Mesenteric fat pad (tissue), 1 donor: ENCODE data around the gene TRIM56. TPM values are rescaled to one million over a fixed set of nuclear protein-coding genes. Genes with fewer than 3 reads are reported as not detected.
"Not testable (repeated sequence)": the region's sequence is repeated elsewhere in the genome, so short reads cannot be mapped to it uniquely, and the experiment has no call there.

Experiments used
- DNase-seq: peaks from one replicate; pipeline ENCODE4 v3.0.0-alpha.2; 2020; ENCODE audit warnings: low spot score
- total RNA-seq: library from RNA; stranded (reverse); fragmentation: NEBNext Ultra II Directional; extraction: Animal tissue kit (Norgen Biotek cat#: 25700); gene quantifications from one replicate; pipeline ENCODE4 v1.2.1, GENCODE V29; 2021
- donor health status: DM: yes; HTN: yes; CAD: no.

TRIM56 gene
- total RNA-seq, 1 donor from 2014 or later = 48.2 TPM

DNA sequence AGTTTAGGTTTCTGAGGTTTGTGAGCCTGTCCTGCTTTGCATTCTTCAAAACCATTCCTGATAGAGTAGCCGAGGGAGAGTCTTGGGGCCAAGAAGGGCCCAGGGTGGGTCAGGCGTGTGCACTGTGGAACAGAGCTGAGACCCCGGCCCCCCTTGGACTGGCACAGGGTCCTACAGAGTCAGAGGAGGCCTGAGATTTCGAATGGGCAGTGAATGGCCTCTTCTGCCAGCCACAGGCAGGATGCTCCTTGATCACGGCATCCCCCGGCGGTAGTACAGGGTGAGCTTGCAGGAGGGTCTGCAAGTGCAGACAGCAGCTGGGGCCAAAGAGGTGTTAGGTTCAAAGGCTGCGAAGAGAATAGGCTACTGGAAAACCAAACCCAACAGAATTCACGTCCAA, 4.6 kb downstream of the TRIM56 start:
- DNase-seq = no peak

DNA sequence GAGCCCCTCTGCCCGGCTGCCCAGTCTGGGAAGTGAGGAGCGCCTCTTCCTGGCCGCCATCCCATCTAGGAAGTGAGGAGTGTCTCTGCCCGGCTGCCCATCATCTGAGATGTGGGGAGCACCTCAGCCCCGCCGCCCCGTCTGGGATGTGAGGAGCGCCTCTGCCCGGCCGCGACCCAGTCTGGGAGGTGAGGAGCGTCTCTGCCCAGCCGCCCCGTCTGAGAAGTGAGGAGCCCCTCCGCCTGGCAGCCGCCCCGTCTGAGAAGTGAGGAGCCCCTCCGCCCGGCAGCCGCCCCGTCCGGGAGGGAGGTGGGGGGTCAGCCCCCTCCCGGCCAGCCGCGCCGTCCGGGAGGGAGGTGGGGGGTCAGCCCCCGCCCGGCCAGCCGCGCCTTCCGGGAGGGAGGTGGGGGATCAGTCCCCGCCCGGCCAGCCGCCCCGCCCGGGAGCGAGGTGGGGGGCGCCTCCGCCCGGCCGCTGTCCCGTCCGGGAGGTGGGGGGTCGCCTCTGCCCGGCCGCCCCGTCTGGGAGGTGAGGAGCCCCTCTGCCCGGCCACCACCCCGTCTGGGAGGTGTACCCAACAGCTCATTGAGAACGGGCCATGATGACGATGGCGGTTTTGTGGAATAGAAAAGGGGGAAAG, 7.1 kb downstream of the TRIM56 start:
- not testable (repeated sequence) for DNase-seq

DNA sequence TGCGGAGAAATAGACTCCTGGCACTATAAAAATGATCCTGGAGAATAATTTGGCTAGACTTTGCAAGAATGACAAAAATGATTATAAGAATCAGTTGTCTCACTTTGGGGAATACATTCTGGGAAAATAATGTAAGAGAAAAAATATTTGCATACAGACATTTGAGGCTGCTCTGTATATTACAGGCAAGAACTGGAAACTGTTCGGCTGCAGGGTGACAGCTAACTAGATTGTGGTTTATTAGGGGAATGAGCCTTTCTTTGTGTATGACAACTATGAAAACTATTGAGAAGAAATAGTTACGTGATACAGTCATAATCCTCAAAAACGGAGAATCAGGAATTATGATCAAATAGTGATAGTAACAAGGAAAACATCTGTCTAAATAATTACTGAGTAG, 8.6 kb downstream of the TRIM56 start:
- no peak for DNase-seq

DNA sequence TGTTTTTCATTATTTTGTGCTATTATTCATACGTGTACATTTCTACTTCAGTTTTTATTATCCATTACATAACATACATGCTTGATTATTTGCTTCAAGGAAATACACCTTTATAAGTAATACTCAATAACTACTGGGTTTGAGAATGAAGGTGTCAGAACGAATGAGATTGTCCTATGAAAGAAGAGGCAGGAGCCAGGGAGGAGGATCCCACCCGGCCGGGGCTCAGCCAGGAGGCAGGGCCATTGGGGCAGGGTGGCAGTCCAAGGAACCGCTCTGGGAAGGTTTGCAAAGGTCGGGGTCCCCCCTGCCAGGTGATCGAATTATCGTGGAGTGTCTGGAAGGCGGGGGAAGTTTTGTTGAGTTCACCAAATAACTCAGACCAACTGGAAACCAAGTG, 9.1 kb downstream of the TRIM56 start:
- DNase-seq = no peak

DNA sequence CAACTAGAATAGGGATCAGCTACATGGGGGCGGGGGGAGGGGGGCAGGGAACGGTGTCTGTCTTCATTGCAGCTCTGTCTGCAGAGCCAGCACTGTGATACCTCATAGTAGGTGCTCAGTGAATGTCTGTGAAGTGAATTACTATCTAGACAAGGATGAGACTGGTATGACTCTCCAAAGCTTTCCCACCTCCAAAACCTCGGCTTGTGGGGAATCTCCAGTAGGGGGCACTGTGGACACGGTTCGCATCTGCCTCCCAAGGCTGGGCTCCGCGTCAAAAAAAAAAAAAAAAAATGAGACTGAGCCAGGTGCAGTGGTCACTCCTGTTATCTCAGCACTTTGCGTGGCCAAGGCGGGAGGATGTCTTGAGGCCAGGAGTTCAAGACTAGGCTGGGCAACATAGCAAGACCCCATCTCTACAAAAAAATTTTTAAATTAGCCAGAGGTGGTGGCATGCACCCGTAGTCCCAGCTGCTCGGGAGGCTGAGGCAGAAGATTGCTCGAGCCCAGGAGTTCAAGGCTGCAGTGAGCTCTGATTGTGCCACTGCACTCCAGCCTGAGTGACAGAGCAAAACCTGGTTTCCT, 9.6 kb downstream of the TRIM56 start:
- DNase-seq = no peak

DNA sequence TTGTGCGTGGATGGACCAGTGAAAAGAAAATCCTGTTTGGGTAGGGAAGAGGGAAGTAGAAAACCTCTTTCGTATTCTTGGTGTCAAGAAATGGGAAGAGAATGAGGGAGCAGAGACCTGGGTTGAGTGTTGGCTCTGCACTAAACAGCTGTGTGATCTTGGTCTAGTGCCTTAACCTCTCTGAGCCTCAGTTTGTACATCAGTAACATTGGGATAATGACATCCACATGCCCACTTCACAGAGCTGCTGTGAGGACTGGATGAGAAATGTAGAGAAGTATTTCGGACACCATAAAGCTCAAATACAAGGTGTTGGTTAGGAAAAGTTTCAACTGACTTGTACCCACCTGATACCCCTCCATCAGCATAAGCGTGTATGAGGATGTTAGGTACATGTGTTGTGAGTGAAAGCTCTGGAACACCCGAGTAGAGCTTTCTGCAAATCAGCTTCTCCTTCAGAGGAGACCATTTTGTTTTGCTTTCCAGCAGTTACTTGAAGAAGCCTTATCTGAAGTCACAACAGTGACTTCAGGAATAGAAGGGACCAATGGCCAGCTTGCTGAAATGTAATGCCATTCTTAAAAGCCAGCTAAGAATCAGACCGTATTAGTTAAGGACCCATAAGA, 11.2 kb downstream of the TRIM56 start:
- no peak for DNase-seq

DNA sequence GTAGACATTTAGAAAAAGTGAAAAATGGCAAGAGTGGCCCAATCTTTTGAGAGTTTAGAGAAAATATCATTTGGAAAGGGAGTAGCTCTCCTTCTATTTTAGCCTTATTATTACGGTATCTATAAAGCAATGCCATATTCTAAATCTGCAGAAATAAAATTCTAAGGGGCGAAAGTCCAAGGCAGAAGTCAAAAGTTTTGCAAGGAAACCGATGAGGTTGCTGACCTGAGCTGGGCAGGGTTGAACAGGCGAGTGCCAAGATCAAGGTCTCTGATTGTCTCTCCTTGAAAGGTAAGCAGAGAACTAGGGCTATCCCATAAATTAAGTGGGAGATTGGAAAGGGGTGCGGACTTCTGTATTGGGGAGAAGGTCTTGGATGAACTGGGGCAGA, 11.7 kb downstream of the TRIM56 start:
- no peak for DNase-seq

DNA sequence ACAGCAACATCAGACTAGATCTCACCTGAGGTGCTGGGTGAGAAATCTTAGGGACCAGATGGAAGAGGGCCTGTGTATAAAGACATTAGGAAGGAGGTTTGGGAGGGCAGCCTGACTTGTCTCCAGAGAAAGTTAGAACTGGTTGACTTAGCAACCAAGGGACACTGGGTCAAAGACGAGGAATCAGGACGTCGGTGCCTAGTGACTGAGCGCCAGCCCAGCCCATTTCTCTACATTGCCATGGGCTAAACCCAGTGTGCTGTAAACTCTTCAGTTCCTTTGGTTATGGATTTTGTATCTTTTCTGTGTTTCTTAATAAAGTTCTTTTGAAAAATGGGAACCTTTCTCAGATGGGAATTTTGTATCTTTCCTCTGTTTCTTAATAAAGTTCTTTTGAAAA, 12.3 kb downstream of the TRIM56 start:
- no peak for DNase-seq

DNA sequence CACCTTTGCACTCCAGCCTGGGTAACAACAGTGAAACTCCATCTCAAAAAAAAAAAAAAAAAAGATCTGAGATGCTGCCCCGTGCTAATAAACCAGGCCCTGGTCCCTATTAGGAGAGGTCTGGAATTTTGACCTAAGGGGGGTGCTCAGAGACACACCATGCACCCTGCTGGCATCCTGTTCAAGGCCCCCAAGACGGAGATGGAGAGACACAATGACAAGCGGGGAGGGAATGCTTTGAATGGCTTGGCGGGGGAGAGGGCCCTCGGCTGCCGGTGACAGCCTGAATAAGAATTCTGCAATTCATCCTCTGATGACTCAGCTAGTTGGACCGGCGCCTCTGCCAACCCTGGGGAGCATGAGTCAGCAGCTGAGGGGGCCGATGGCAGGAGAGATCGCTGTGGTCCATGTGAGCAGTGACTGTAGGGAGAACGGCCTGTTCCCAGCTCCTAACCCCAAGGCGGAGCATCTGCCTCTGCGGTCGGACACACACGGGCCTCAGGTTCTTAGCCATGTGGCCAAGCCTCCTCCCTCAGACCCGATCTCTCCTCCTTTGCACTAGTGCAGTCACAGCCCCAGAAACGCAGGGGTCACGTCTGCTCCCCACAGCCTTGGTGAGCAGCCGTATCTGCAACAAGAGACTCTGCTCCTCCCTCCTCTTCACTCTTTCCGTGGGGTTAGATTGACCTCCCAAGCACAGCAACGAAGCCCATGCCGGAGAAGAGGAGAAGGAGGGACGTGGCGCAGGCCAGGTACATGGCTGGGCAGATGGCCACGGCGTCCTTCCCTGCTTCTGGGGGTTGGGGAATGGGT, 14.9 kb downstream of the TRIM56 start:
- DNase-seq = peak; percentile 97

DNA sequence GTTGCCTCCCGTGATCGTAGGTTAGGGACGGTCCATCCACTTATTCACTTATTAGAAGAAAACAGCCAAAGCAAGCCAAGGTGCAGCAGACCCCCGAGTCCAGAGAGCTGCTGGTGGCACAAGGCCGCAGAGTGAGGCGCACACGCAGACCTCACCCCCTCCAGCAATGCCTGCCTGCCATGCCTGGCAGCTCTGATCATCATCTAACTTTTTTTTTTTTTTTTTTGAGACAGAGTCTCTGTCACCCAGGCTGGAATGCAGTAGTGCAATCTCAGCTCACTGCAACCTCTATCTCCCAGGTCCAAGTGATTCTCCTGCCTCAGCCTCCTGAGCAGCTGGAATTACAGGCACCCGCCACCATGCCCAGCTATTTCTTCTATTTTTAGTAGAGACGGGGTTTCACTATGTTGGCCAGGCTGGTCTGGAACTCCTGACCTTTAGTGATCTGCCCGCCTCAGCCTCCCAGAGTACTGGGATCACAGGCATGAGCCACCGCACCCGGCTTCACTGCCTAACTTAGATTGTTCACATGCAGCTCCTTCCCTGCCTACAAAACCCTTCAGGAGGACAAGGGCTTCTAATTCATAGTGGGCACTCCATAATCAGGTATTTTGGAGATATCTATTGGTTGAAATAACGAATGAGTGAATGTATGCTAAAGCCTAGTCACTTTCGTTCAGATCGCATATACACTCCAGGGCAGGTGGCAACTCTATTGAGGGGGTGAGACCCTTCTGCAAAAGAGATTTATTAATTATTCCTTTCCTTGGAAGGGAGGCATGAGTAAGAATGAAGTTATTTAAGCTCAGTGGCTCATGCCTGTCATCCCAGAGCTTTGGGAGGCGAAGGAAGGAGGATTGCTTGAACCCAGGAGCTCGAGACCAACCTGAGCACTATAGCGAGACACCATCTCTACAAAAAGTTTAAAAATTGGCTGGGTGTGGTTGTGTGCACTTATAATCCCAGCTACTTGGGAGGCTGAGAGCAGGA, 15.9 kb downstream of the TRIM56 start:
- no peak for DNase-seq

DNA sequence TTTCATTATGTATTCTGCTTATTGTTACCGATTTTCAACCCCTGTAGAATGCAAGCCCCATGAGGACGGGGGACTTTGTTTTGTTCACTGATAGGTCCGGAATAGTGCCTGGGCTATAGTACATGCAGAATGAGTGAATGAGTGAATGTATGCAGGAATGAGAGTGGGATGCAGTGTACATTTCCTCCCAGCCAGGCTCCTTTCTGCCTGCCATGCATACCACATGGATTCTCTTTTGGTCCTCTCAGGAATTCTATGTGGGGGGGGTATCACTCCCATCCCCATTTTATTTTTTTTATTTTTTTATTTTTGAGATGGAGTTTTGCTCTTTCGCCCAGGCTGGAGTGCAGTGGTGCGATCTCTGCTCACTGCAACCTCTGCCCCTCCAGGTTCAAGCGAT, 16.7 kb downstream of the TRIM56 start:
- DNase-seq = no peak

DNA sequence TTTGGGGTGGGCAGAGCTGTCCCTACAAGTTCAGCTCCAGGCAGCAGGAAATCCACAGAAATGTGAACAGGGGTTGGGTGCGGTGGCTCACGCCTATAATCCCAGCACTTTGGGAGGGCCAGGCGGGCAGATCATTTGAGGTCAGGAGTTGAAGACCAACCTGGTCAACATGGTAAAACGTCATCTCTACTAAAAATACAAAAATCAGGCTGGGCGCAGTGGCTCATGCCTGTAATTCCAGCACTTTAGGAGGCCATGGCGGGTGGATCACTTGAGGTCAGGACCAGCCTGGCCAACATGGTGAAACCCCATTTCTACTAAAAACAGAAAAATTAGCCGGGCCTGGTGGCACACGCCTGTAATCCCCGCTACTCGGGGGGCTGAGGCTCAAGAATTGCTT, 18.4 kb downstream of the TRIM56 start:
- DNase-seq = not testable (repeated sequence)

DNA sequence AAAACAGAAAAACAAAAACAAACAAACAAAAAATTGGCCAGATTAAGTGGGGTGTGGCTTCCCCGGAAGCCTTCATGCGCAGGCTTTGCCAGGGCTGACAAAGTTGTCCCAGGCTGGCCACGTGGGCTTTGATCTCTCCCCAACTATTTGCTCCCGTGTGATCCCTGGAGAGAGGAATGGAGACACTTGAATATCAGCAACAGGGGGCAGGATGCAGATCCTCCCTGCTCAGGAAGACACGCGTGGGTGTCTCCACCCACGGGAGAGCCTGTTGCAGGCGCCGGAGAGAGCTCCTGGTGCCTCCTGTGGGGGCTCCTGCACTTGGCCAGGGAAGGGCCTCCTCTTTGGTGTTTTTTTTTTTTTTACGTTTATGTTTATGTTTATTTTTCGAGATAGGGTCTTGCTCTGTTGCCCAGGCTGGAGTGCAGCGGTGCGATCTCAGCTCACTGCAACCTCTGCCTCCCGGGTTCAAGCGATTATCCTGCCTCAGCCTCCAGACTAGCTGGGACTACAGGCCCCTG, 19.0 kb downstream of the TRIM56 start:
- DNase-seq = no peak

DNA sequence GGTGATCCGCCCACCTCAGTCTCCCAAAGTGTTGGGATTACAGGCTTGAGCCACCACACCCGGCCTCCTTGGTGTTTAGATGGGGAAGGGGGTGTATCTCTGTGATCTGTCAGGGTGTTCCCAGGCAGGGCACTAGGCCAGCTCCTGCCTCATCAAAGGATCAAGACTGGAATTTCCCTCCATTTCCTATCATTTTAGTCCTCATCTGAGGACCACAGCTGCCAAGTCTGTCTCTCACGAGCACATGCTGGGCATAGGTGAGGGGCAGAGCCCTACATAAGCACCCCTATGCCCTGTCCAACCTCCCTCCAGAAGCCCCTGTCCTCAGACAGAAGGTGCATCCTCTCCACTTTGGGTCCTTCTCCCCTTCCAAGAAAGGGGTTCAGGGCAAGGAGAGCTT, 19.5 kb downstream of the TRIM56 start:
- no peak for DNase-seq

DNA sequence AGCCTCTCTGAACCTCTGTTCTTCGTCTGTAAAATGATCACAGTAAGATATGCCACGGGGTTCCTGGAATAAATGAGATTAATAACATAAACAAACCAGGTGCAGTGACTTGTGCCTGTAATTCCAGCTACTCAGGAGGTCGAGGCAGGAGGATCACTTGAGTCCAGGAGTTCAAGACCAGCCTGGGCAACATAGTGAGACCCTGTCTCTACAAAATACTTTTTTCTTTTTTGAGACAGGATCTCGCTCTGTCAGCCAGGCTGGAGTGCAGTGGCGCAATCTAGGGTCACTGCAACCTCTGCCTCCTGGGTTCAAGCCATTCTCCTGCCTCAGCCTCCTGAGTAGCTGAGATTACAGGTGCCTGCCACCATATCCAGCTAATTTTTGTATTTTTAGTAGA, 20.0 kb downstream of the TRIM56 start:
- not testable (repeated sequence) for DNase-seq

DNA sequence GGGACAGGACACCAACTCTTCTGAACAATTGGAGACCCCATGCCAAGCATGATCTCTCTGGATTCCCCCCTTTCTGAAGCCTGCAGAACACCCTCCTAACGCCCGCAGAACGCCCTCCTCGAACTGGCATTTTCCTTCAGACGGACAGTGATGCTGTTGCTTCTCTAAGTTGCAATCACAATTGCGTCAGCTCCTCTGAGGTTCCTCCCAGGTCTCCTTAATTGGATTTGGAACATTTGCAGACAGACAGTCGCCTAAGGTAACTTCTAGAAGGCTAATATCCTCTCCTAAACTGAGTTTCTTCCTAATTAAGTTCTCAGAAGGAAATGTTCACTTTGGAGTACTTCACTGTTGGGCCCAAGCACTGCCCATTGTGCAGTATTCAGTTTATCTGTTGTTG, 21.1 kb downstream of the TRIM56 start:
- DNase-seq = no peak

DNA sequence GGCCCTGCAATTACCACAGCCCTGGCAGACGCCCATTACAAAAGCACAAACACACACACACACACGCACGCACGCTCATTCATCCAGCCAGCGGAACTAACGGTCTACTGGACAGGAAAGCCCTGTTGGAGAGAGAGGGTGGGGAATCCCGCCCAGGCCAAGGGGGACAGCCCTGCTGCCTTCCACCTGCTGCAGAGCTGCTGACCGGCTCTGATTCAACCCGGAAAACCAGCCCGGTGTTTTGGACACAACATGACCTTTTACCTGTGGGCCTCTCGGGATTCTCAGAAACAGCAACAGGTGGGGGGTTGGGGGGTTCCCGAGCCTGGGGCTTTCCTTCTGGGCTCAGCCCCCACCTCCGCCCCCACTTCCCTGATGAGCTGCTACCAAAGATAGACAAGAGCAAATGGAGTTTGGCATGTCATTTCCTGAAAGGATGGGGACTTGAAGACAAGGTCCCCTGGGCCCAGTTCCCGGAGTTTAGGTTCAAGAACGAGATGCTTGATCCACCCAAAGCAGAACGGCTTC, 23.1 kb downstream of the TRIM56 start:
- no peak for DNase-seq

DNA sequence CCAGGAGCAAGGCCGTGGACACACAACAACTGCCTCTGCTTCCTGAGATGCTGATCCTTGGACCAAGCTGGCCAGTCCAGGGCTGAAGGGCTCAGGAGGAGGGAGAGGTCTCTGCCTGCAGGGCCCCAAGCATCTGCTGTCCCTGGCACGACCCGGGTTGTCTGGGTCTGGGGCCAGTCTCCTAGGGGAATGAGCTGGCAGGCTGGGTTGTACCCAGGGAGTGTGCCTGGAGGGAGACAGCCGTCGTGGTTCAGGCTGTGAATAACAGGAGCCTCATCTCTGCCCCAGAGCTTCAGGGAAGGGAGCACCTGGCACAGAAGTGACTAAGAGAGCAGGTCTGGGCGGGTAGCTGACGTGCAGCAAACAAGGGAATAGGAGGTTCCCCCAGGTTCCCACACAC, 23.7 kb downstream of the TRIM56 start:
- no peak for DNase-seq

DNA sequence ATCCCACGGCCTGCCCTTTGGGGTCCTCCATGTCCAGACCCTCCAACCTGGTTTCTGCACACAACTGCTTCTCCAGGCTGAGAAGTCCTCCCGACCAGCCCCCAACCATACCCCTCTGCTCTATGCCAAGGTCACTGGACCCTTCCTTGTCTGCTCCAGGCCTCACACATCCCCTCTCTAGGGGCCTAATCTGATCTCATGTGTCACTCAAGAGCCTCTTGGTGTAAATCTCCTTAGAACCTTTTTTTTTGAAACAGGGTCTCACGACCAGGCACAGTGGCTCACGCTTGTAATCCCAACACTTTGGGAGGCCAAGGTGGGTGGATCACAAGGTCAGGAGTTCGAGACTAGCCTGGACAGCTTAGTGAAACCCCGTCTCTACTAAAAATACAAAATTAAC, 24.1 kb downstream of the TRIM56 start:
- DNase-seq = no peak

DNA sequence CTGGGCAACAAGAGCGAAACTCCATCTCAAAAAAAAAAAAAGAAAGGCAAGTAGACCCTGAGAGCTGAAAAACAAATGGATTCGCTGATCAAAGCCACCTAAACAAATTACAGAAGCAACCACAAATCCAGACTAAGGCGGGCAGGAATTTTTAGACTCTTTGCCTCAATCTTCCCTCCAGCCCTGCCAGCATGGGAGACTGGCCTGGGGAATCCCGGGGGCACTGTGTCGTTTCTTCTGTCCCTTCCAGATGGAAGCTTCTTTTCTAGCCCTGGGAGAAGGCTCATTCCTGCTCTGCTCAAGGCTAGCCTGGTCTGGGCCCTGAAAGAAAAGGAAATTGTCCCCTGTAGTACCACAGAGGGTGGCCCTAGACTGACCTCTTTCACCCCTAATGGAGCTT, 26.0 kb downstream of the TRIM56 start:
- DNase-seq = no peak
